ENCODE measurements around the gene SUCLG2.
"Not testable (repeated sequence)": the region's sequence is repeated elsewhere in the genome, so short reads cannot be mapped to it uniquely, and the experiment has no call there.

The SUCLG2 gene

DNA sequence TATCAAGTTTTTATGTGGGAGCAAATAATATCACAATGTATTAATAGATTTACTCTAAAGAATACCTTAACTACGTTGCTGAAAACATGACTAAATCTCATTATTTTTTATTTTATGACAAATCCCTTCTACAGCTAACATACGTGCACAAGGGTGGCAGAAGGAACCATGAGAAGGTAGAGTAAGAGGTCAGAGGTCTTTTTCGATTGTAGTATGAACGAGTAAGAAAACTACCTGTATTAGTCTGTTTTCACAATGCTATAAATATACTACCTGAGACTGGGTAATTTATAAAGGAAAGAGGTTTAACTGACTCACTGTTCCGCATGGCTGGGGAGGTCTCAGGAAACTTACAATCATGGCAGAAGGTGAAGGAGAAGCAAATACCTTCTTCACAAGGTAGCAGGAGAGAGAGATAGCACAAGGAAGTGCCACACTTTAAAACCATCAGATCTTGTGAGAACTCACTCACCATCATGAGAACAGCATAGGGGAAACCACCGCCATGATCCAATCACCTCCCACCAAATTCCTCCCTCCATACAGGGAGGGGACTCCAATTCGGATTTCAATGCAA lies 95.3 kb downstream of the SUCLG2 start:
- DNase-seq (ENCODE audit: low read depth) = no peak

DNA sequence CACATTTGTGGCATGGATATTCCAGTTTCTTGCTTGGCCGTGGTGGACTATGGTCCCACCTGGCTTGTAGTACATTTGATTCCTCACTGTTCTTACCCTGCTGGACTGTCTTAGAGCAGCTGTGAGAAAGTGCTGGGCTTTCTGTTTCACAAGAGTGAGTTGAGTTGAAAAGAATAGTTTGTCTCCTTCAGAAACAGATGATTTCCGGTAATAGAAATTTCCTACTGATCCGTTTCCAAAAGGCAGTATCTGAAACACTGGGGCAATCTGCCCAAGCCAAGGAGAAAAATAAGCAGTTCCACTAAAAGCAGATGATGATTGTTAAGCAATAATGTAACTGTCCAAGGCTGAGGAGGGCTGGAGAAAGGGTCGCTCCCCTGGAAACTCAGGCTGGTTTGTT lies 96.0 kb downstream of the SUCLG2 start:
- no peak for DNase-seq (ENCODE audit: low read depth)

DNA sequence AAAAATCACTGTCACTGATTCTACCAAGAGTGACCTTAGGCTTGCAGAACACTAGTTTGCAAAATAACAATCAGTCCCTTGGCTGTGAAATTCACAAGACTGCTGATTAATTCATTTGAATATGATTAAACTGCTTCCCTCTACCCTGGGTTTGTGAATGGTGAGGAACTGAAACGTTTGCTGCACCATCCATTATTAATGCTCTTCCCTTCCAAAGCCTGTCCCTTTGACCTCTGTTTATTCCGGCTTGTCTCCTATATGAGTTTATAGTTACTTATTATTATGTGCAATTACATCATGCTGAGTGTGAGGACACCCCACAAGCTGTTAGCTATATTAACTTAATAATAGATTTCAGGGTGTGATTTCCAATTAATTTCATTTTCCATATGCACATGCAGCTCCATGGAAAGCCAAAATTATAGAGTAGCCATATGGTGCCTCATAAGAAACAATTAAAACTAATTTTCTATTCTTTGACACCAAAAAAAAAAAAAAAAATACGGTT lies 96.5 kb downstream of the SUCLG2 start:
- no peak for DNase-seq (ENCODE audit: low read depth)

DNA sequence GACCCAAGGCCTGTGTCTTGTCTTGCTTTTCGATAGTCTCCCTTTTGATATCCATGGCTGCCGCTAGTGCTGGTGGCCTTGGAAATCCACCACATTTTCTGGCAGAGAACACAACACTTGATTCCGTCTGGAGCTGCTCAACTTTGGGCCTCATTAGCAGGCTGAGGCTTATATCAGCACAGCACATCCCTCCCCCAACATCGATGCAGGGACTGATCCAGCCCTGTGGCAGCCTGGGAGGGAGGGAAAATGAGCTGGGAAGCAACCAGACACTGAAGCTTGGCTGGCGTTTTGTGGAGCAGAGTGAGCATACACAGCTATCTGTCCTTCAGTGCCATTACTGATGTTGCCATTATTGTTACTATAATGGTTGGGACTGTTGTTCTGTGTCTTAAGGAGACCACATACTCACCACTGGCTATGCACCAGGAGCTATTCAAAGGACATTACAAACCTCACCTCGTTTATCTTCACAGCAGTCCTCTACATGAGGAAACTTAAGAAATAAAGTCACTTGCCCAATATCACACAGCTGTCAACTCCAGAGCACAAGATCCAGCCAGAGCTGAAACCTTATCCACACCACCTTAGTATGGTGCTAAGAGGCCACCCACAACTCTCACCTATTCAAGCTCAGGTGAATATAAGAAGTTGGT lies 102.9 kb downstream of the SUCLG2 start:
- DNase-seq (ENCODE audit: low read depth) = no peak

DNA sequence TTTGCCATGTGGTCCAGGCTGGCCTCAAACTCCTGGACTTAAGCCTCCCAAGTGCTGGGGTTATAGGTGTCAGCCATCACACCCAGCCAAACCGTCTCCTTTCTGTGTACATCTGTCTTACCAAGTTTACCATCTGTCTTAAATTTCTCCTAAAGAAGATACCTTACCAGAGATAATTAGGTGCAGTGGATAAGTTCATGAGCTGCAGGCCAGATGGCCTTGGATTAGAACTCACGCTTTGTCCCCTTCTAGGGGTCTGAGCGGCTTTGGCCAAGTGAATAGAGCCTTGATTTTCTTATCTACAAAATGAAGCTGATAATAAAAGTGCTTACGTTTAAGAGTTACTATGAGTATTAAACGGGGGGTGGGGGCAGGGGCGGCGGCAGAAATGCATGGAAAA lies 103.9 kb downstream of the SUCLG2 start:
- DNase-seq (ENCODE audit: low read depth) = no peak

DNA sequence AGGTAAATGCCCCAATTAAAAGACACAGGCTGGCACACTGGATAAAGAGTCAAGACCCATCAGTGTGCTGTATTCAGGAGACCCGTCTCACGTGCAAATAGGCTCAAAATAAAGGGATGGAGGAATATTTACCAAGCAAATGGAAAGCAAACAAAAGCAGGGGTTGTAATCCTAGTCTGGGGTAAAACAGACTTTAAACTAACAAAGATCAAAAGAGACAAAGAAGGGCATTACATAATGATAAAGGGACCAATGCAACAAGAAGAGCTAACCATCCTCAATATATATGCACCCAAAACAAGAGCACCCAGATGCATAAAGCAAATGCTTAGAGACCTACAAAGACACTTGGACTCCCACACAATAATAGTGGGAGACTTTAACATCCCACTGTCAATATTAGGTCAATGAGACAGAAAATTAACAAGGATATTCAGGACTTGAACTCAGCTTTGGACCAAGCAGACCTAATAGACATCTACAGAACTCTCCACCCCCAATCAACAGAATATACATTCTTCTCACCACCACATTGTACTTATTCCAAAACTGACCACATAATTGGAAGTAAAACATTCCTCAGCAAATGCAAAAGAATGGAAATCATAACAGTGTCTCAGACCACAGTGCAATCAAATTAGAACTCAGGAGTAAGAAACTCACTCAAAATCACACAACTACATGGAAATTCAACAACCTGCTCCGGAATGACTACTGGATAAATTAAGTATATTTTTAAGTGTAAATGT lies 111.7 kb downstream of the SUCLG2 start:
- not testable (repeated sequence) for DNase-seq (ENCODE audit: low read depth)

DNA sequence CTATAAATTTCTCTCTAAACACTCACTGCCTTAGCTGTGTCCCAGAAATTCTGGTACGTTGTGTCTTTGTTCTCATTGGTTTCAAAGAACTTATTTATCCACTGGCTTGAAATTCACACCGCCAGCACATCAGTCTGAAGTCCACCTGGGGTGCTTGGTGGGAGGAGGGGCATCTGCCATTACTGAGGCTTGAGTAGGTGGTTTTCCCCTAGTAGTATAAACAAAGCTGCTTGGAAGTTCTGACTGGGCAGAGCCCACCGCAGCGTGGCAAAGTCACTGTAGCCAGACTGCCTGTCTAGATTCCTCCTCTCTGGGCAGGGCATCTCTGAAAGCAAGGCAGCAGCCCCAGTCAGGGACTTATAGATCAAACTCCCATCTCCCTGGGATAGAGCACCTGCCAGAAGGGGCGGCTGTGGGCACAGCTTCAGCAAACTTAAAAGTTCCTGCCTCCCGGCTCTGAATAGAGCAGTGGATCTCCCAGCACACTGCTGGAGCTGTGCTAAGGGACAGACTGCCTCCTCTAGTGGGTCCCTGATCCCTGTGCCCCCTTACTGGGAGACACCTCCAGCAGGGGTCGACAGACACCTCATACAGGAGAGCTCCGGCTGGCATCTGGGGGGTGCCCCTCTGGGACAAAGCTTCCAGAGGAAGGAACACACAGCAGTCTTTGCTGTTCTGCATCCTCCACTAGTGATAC lies 114.1 kb downstream of the SUCLG2 start:
- DNase-seq (ENCODE audit: low read depth) = no peak

DNA sequence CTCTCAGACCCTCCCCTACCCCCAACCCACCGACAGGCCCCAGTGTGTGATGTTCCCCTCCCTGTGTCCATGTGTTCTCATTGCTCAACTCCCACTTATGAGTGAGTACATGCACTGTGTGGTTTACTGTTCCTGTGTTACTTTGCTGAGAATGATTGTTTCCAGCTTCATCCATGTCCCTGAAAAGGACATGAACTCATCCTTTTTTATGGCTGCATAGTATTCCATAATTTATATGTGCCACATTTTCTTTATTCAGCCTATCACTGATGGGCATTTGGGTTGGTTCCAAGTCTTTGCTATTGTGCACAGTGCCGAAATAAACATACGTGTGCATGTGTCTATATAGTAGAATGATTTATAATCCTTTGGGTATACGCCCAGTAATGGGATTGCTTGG lies 117.2 kb downstream of the SUCLG2 start:
- DNase-seq (ENCODE audit: low read depth) = not testable (repeated sequence)

DNA sequence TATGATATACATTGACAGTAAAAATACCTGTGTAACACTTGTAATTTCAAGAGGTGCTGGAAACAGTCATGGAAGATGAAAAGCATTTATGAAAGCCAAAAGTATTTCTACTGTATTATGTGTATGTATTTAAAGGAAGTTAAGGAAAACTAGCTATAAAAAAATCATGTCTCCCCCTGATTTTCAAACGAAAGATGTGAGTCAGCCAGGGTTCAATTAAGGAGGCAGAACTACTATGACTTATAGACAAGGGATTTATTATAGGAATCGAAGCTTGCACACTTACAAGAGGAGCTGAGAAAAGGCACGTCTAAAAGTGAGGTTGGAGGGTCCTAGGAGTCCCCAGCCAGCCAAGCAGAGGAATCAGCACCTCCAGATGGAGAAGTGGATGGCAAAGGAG lies 119.4 kb downstream of the SUCLG2 start:
- DNase-seq (ENCODE audit: low read depth) = no peak

DNA sequence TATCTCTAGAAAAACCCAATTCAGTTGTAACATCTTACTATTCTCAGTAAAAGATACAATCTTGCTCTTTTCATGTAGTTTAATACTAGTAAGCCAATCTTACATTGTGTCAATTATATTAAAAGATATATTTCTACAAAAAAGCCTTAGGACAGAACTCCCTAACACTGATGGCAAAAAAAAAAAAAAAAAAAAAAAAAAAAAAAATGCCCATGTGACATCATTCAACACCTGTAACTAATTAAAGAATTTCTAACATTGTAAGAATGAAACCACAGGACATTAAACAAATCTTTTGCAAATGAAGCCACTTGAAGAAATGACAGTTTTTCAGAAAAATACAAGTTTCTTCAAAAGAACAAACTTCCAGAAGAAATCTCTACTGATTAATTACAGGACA lies 119.8 kb downstream of the SUCLG2 start:
- DNase-seq (ENCODE audit: low read depth) = no peak

DNA sequence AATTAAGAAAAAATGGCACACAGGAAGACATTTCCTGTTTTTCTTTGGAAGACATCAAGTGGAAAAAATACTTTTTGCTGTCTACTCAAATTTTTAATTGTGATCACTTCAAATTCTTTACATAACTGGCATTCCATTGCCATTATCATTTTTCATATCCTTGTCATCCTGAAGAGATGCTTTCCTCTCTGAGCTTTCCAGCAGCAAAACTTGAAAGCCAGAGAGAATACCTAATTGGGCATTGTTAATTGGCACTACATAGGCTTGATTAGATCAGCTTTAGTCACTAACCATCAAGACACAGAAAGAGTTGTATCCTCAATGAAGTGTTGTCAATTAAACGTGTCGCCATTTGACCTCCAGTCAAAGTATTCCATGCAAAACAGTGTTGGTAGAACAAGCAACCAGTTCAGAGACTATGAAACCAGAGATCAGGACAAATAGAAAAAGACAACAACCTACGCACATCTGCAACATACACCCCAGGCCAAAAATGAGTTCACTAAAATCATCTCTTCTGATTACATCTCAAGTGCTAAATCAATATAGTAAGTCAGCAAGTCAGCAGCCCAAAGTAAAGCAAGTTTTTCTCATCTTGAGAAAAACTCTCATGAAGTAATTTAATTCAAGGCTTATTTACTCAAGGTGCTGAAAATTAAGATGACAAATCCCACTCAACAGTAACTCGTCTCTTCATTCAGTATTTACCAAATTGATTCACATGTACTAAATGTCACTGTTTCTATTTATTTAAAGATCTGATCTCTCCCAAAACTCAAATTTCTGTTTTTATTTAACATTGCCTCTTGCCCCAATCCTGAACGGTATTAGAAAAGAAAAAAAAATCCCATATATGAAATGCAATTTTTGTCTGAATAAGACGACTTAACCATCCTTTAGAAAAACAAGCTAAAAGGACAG lies 123.0 kb downstream of the SUCLG2 start:
- peak; percentile 69 for DNase-seq (ENCODE audit: low read depth)

DNA sequence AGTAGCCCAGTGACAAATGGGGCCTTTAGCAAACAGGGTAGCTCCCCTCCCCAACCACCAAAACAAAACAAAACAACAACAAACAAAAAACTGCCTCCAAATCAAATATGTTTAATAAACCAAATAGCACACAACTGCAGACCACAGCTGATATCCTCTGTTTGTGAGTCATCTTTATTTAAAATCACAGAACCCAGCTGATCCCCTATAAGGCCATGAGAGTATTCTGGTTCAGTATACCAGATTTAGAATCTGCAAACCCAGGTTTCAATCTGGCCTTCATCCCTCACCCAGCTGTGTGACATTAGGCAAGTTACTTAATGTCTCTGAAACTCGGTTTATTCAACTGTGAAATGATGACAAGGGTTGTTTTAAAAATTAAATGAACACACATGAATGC lies 124.5 kb downstream of the SUCLG2 start:
- no peak for DNase-seq (ENCODE audit: low read depth)

DNA sequence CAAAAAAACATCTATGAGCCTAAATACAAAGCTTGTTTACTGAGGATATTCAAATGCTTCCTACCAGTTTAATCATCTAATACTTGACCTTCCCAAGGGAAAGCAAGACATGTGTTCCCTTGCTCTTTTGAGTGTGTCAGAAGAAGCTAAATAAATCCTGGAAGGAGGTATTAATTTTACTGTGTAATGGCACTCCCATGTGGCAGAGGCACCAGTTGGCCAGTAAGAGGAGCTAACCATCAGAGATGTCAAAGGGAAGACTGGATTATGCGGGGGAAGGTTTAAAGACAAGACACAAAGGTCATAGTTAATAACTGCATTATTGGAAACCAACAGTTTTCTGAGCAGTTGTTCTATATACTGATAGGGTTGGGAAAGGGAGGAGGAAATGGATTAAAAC lies 125.1 kb downstream of the SUCLG2 start:
- no peak for DNase-seq (ENCODE audit: low read depth)

DNA sequence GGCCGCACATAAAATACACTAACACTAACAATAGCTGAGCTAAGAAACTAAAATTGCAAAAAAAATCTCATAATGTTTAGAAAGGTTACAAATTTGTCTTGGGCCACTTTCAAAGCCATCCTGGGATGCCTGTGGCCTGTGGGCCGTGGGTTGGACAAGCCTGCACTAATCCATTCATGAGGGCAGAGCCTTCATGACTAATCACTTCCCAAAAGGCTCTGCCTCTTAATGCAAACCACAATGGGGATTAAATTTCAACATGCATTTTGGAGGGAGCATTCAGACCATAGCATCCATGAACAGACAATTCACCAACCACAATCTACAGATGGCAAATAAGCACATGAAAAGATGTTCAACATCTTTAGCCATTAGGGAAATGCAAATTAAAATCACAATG lies 128.2 kb downstream of the SUCLG2 start:
- peak; percentile 88 for DNase-seq (ENCODE audit: low read depth)

DNA sequence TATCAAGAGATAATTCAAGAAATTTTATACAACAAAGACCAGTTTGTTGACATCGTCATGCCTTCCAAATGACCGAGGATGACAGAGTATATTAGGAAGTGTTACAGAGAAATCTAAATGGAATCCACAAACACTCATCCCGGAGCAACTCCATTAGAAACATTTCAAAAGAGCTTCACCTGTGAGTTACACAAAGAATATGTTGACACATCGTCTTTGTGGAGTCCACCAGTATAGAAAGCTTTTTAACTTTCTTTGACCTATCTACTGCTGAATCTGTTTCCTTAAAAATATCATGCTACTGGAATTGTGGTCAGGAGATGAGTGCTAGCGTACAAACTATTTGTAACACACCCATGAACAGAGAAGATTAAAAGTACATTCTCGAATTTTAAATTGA lies 130.4 kb downstream of the SUCLG2 start:
- peak; percentile 64 for DNase-seq (ENCODE audit: low read depth)

DNA sequence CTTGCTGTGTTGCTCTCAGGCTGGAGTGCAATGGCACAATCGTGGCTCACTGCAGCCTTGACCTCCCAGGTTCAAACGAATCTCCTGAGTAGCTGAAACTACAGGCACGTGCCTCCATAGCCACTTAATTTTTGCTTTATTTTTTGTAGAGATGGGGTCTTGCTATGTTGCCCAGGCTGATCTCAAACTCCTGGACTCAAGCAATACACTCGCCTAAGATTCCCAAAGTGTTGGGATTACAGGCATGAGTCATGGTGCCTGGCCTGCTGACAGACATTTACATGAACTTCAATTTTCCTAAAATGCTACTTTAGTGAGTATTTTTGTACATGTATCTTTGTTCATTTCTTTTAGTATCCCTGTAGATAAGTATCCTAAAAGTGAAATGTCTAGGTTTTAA lies 132.3 kb downstream of the SUCLG2 start:
- no peak for DNase-seq (ENCODE audit: low read depth)

DNA sequence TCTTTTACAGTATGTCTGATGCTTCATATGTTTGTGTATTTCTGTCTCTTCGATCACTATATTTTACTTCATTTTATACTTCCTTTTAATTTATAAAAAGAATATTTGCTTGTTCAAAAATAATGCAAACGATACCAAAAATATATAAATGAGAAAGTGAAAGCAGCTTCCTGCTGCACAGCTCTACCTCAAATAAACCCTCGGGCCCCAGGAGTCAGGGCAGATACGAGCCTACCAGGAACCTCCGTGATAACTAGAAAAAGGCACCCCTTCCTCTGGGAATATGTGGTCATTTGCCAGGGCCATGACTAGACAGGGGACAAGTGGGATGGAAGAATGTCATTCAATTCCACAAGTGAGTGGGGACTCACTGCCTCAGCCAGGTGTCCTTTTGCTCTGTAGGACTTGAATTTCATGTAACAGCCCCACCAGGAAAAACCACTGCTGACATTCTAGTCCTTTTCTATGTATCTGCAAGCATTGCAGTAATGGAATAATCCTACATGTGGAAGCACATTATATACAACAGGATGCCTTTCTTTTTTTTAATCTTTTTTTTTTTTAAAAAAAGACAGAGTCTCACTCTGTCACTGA lies 133.3 kb downstream of the SUCLG2 start:
- DNase-seq (ENCODE audit: low read depth) = no peak

DNA sequence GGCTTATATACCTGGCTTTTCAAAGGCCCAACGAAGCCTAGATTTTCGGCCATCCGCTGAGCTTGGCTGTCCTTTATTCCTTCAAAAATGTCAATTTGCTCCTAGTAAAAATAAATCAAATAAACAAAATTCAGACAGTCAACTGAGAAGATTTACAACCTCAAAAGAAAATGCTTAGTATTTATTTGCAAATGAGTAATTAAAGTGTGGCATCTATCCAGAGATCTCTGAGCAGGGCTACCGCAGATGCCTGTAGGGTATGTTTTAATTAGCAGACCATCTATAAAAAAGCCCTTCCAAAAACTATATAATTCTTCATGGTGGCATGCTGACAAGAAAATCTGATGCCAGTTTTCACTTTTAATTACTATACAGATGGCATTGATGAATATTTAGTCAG lies 136.2 kb downstream of the SUCLG2 start:
- no peak for DNase-seq (ENCODE audit: low read depth)

DNA sequence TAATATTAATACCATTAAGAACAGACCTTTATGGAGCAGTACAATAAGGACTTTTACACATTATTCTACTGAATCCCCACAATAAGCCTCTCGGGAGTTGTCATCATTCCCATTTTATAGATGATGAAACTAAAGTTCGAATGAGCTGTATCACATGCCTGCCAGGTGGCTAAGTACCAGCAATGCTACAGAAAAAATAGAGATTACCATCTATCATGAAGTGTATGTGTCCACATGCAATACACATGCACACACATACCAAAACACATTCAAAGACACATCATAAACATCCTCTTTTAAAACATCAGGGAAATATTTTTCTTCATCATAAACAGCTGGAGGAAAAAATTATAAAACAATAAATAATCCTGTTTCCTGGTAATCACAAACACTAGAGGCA lies 136.6 kb downstream of the SUCLG2 start:
- no peak for DNase-seq (ENCODE audit: low read depth)

DNA sequence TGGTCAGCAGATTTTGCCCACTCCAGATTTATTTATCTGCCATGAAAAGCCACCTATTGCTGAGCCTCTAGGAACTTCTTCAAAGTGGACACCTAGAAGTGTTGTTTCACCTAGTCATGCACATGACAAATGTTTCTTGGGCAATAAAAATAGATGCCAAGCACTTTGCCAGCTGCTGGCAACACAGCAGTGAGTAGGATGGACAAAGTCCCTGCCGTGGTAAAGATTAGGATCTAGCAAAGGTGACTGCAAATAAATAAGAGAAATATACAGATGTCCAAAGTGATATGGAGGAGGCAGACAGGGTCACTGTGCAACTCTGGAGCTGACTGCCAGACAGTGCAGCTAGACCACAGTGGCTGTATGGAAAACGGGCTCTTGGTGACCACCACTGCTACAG lies 137.9 kb downstream of the SUCLG2 start:
- no peak for DNase-seq (ENCODE audit: low read depth)

DNA sequence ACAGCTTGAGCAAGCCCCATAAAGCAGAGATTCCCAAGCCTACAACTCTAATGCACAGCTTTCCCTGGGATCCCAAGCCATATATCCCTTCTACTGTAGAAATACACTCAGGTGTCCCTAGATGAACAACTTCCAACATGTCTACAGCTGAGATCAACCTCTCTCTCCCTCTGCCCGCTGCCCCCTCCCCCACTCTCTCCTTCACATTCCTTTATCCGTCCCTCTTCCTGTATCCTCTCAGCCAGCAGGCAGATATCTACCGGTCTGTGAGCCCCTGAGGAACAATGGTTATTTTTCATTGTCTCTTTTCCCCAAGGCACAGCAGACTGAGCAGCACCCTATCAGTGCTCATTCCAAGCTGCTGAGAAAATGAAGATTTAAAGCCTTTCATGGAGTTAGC lies 138.6 kb downstream of the SUCLG2 start:
- DNase-seq (ENCODE audit: low read depth) = no peak

All from HS-5 (cell line).